Measurements from ENCODE around the gene NRARP. TPM values are rescaled to one million over a fixed set of nuclear protein-coding genes. Genes with fewer than 3 reads are reported as not detected.

Gene NRARP
- total RNA-seq, 1 experiment from 2014 or later: 22.2 TPM

- TF ChIP-seq CTCF (IDR thresholded peaks at IDR 0.05 in 2 of 3, conservative IDR thresholded peaks at IDR 0.05 in 1 of 3; ENCODE audit: borderline replicate concordance in 1 of 3, insufficient read depth in 1 of 3, low read depth in 2 of 3, low read length in 2 of 3): no peak
- no peak for TF ChIP-seq POLR2AphosphoS5 (IDR thresholded peaks at IDR 0.05; ENCODE audit: low read depth, low read length)
- TF ChIP-seq ZFX (IDR thresholded peaks at IDR 0.05): no peak
- no peak for TF ChIP-seq SP1 (IDR thresholded peaks at IDR 0.05; ENCODE audit: low read depth)
- no peak for TF ChIP-seq ELF1 (IDR thresholded peaks at IDR 0.05; ENCODE audit: borderline replicate concordance, low read depth)
- no peak for TF ChIP-seq REST (IDR thresholded peaks at IDR 0.05; ENCODE audit: low read depth)
These were observed 47.5 kb upstream of the NRARP start (continued) for GRCh38 chr9:137349471-137350033.

- Histone ChIP-seq H4K20me1 (ENCODE audit: insufficient read depth) (no peaks in the 10 kb centered on the region), H3K4me1 (ENCODE audit: control insufficient read depth in 1 of 2, insufficient read depth in 2 of 2, low read length in 2 of 2) (no peaks in the 10 kb centered on the region), H3K4me2 (ENCODE audit: low read length) (no peak overlapping the region), H3K9ac (ENCODE audit: low read length) (no peak overlapping the region), H3K27me3 (ENCODE audit: insufficient read depth, low read length) (no peaks in the 10 kb centered on the region), H3K9me2 (ENCODE audit: insufficient read depth) (no peaks in the 10 kb centered on the region), H3K79me2 (ENCODE audit: insufficient read depth, low read length) (no peaks in the 10 kb centered on the region), H3K9me3 (ENCODE audit: control insufficient read depth in 1 of 2, insufficient read depth in 1 of 2, low read depth in 1 of 2, low read length in 2 of 2) (peaks cover 0 to 4% of the 10 kb centered on the region in 2 experiments; a peak in 2 of 4 replicates), H2AFZ (ENCODE audit: low read depth, low read length, poor library complexity, severe bottlenecking) (no peak overlapping the region), H3K27ac (ENCODE audit: low read depth, low read length) (no peak overlapping the region), H3K4me3 (replicated peaks in 1 of 2; ENCODE audit: low read depth in 1 of 2, low read length in 2 of 2) (no peak overlapping the region), H3K36me3 (ENCODE audit: control insufficient read depth in 1 of 2, insufficient read depth in 2 of 2, low read length in 2 of 2) (no peaks in the 10 kb centered on the region)
- BruUV-seq (replicated peaks): no TSS peak
- POLR2A ChIA-PET: no interaction called here
- intact Hi-C loops (cut with micrococcal nuclease): no loop called here
- RAD21 ChIA-PET (ENCODE audit: low non-redundant PET in 1 of 2, low total read pairs in 2 of 2, uncharacterized antibody in 2 of 2, unreplicated experiment in 2 of 2): no interaction called here
- ATAC-seq (no peak), DNase-seq (ENCODE audit: low read depth, low spot score) (no peak)
- CTCF ChIA-PET: no interaction called here
- TF ChIP-seq EZH2 (IDR thresholded peaks at IDR 0.05) (no peak), EZH2phosphoT487 (IDR thresholded peaks at IDR 0.05; ENCODE audit: borderline replicate concordance) (no peak), EGR1 (IDR thresholded peaks at IDR 0.05; ENCODE audit: low read depth) (no peak), YY1 (IDR thresholded peaks at IDR 0.05; ENCODE audit: extremely low read depth, insufficient replicate concordance, low read depth, low read length) (no peak), JUND (IDR thresholded peaks at IDR 0.05) (no peak), POLR2AphosphoS5 (IDR thresholded peaks at IDR 0.05; ENCODE audit: low read depth, low read length) (no peak), ELF1 (IDR thresholded peaks at IDR 0.05; ENCODE audit: borderline replicate concordance, low read depth) (no peak), CTCF (IDR thresholded peaks at IDR 0.05 in 2 of 3, conservative IDR thresholded peaks at IDR 0.05 in 1 of 3; ENCODE audit: borderline replicate concordance in 1 of 3, insufficient read depth in 1 of 3, low read depth in 2 of 3, low read length in 2 of 3) (no peak), ZFX (IDR thresholded peaks at IDR 0.05) (no peak), CBX3 (IDR thresholded peaks at IDR 0.05; ENCODE audit: low read depth) (no peak), FOSL1 (IDR thresholded peaks at IDR 0.05; ENCODE audit: low read depth) (no peak)
These were observed 46.8 kb upstream of the NRARP start for GRCh38 chr9:137348769-137349470.
